ENCODE results near the gene SPIN2B.
"Not testable (repeated sequence)": the region's sequence is repeated elsewhere in the genome, so short reads cannot be mapped to it uniquely, and the experiment has no call there.

DNA sequence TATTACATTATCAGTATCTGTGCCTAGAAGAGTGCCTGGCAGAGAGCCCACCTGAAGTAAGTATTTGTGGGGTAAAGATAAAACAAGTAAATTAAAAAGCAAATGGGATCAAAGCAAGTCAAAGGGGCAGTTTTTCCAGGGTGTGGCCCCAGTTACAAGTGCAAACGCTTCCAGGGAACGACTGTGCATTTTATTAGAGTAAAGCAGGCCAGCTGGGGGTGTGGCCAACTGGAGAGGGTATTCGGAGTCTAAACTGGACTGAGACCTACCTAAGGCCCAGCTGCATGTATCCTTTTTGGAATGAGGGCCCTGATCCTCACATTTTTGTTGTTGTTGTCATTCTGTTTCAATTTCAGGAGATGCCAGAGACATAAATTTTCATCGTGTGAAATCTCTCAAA, 3.8 kb downstream of the SPIN2B start:
- TF ChIP-seq, protein P1, sequence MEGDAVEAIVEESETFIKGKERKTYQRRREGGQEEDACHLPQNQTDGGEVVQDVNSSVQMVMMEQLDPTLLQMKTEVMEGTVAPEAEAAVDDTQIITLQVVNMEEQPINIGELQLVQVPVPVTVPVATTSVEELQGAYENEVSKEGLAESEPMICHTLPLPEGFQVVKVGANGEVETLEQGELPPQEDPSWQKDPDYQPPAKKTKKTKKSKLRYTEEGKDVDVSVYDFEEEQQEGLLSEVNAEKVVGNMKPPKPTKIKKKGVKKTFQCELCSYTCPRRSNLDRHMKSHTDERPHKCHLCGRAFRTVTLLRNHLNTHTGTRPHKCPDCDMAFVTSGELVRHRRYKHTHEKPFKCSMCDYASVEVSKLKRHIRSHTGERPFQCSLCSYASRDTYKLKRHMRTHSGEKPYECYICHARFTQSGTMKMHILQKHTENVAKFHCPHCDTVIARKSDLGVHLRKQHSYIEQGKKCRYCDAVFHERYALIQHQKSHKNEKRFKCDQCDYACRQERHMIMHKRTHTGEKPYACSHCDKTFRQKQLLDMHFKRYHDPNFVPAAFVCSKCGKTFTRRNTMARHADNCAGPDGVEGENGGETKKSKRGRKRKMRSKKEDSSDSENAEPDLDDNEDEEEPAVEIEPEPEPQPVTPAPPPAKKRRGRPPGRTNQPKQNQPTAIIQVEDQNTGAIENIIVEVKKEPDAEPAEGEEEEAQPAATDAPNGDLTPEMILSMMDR (IDR thresholded peaks at IDR 0.05 in 2 of 3, conservative IDR thresholded peaks at IDR 0.05 in 1 of 3; ENCODE audit: insufficient read depth in 2 of 3, low read depth in 1 of 3, low read length in 3 of 3), result not testable (repeated sequence)
- TF ChIP-seq RNF2 (IDR thresholded peaks at IDR 0.05); SREBF1 (IDR thresholded peaks at IDR 0.05; ENCODE audit: borderline replicate concordance, low read depth, low read length); TAF1 (IDR thresholded peaks at IDR 0.05; ENCODE audit: control insufficient read depth, extremely low read depth, insufficient read depth, low read length, severe bottlenecking); EZH2 (IDR thresholded peaks at IDR 0.05; ENCODE audit: borderline replicate concordance, low read depth, low read length); TGIF2 (CRISPR knock-in tag; IDR thresholded peaks at IDR 0.05); ZNF347 (CRISPR knock-in tag; IDR thresholded peaks at IDR 0.05; ENCODE audit: low read depth); SRSF3 (IDR thresholded peaks at IDR 0.05; ENCODE audit: insufficient read depth, low read length); ZNF274 (IDR thresholded peaks at IDR 0.05; ENCODE audit: borderline replicate concordance, low read depth, low read length): not testable (repeated sequence)
- TF ChIP-seq, protein P2, sequence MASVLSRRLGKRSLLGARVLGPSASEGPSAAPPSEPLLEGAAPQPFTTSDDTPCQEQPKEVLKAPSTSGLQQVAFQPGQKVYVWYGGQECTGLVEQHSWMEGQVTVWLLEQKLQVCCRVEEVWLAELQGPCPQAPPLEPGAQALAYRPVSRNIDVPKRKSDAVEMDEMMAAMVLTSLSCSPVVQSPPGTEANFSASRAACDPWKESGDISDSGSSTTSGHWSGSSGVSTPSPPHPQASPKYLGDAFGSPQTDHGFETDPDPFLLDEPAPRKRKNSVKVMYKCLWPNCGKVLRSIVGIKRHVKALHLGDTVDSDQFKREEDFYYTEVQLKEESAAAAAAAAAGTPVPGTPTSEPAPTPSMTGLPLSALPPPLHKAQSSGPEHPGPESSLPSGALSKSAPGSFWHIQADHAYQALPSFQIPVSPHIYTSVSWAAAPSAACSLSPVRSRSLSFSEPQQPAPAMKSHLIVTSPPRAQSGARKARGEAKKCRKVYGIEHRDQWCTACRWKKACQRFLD (CRISPR knock-in tag; IDR thresholded peaks at IDR 0.05), result not testable (repeated sequence)
- TF ChIP-seq, protein P3, sequence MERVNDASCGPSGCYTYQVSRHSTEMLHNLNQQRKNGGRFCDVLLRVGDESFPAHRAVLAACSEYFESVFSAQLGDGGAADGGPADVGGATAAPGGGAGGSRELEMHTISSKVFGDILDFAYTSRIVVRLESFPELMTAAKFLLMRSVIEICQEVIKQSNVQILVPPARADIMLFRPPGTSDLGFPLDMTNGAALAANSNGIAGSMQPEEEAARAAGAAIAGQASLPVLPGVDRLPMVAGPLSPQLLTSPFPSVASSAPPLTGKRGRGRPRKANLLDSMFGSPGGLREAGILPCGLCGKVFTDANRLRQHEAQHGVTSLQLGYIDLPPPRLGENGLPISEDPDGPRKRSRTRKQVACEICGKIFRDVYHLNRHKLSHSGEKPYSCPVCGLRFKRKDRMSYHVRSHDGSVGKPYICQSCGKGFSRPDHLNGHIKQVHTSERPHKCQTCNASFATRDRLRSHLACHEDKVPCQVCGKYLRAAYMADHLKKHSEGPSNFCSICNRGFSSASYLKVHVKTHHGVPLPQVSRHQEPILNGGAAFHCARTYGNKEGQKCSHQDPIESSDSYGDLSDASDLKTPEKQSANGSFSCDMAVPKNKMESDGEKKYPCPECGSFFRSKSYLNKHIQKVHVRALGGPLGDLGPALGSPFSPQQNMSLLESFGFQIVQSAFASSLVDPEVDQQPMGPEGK (CRISPR knock-in tag; IDR thresholded peaks at IDR 0.05; ENCODE audit: borderline replicate concordance), result not testable (repeated sequence)

Measured in K562 (cell line).